Right lobe of liver (tissue), 4 donors: ENCODE measurements around the gene DBH.

Experiments
- POLR2A ChIP-seq: fragments of 450-650 bp; IDR thresholded peaks from one replicate; pipeline ENCODE4 v1.6.1; 2017; ENCODE audit warnings: antibody characterized with exemption, mild to moderate bottlenecking
- TF ChIP-seq, protein P1 (sequence below), 4 donors: fragments of 200-600 bp in 3 of 4; fragments of 450-650 bp in 1 of 4; IDR thresholded peaks; one replicate each; pipeline versions ENCODE4 v1.5.1 to v1.8.0; 2016 to 2022; ENCODE audit warnings: antibody characterized with exemption in 4 of 4, mild to moderate bottlenecking in 2 of 4
- donor health status: DM: no; HTN: no; CAD: no.
- donor health status: DM: no; HTN: no; CAD: no.
- donor health status: DM: no; HTN: yes; CAD: no.

DNA sequence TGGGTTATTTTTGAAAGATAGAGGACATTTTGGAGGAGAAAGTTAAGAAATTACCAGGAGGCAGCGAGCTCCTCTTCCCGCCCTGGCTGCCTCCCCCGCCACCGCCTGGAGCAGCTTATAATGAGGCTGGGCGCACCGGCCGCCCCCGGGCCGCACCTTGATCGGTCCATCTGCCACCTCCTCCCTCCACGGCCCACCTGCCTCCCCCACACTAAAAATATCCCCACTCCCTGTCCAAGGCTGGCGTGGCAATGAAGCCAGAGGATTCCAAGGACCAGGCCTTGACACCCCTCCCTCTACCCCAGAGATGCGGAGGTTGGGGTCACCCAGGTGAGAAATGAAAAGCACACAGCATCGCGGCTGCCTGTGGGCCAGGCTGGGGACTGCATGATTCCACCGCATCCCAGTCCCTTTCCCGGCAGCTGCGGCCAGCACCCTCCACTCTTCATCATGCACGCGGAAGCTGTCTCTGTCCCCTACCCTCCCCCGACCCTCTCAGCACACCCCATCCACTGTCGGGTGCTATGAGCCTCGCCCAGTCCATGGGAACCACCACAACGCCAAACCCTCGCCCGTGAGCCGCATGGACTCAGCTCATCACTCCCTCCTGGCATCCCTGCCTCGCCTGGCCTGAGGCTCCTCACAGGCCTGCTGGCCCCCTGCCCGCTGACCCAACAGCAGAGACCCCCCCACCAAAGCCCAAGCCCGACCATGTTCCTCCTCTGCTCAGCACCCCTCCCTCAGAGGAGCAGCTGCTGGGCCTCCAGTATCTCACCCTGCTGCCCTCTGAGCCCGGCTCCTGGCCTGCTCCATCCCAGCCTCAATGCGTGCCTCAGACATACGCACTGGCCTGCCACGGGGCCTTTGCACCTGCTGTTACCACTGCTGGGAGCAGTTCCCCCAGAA, 51.9 kb downstream of the DBH start:
- TF ChIP-seq, protein P1, sequence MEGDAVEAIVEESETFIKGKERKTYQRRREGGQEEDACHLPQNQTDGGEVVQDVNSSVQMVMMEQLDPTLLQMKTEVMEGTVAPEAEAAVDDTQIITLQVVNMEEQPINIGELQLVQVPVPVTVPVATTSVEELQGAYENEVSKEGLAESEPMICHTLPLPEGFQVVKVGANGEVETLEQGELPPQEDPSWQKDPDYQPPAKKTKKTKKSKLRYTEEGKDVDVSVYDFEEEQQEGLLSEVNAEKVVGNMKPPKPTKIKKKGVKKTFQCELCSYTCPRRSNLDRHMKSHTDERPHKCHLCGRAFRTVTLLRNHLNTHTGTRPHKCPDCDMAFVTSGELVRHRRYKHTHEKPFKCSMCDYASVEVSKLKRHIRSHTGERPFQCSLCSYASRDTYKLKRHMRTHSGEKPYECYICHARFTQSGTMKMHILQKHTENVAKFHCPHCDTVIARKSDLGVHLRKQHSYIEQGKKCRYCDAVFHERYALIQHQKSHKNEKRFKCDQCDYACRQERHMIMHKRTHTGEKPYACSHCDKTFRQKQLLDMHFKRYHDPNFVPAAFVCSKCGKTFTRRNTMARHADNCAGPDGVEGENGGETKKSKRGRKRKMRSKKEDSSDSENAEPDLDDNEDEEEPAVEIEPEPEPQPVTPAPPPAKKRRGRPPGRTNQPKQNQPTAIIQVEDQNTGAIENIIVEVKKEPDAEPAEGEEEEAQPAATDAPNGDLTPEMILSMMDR (IDR thresholded peaks at IDR 0.05), result no peak
- no peak for TF ChIP-seq POLR2A
